DLD1 (cell line): ENCODE measurements around the gene RPL19.

Experiments used
- in situ Hi-C: cut with HindIII; loops from 2 replicates; pipeline ENCODE4 v1.10.0; 2017; ENCODE audit warnings: low sequenced_read_pairs

RPL19 gene

DNA sequence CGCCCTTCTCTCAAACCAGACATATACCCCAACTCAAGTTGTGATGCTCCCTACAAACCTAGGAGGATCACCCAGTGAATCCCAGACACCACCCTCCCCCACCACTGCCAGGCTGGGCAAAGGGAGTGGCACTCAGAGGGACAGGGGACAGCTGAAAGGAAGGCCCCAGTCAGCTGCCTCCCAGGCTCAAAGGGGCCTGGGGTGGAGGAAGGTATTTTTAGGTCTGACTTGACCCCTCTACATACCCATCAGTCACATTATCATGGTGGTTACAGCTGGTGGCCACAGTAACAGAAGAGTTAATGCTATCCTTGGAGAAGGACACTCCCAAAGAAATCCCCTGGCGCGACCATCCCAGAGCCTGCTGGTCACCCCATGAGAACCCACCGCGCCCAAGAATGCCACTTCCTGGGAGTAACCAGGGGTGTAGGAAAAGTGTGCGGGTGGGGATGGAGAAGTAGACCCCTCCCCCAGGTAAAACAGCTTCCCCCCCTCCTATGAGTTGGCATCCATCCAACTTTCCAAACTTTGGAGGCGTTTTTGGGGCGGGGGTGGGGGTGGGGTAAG is 3.8 kb upstream of the RPL19 start:
- in situ Hi-C loops = loop anchor here (25.0 kb wide), 1 partner anchor 309 kb away; no protein-coding TSS in a partner anchor

DNA sequence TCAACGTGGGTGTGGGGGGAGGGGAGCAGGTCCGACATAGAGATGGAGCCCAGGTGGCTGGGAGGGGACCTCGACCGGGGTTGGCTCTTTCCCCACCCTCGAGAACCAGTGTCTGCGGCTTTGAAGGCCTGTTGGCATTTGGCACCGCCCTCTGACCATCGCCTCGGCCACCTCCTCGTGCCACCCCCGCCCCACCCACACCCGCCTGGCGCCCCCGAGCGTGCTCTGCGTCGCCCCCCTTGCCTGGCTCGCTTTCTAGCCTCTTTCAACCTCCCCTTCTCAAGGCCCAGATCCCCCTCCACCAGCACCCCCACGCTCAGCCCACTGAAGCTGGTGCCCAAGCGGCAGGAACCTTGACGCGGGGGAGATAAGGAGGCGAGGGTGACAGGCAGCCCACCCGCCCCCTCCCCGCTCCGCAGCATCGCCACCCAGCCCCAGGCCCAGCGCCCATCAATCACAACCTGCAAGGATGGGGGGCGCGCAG is 3.2 kb upstream of the RPL19 start:
- in situ Hi-C loops = loop anchor here (25.0 kb wide), 1 partner anchor 310 kb away; no protein-coding TSS in a partner anchor

DNA sequence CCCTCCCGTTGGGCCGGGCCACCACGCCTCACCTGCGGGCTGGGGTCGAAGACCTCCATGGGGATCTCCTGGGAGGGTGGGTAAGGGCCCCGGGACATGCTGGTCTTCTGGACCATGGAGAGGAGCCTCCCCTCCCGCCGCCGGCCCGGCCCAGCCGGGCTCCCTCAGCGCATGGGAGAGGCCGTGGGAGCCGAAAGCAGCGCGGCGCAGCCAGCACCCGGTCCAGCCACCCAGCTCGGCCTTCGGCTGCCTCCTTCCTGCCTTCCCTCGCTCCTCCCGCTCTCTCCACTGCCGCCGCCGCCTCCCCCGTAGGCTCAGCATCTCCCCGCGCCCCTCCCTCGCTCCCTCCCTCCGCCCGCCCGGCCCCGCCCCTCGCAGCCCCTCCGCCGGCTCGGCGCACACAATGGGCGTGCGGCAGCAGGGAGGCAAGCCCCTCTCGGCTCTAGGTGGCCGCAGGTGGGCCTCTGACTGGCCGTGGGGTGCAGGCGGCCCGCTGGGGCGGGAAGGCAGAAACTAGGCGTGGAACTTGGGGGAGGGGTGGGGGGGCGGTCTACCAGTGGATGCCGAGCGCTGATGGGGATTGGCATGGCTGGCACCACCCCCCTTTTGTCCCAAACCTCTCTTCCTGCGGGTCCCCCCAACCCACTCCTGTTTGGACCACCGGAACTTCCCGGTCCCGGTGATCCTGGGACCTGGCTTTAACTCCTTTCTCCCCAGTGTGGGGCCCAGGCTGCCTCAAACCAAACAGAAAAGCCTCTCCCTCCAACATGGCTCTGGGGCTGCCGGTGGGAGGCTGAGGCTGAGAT is 2.5 kb upstream of the RPL19 start, which contains the start of gene CACNB1:
Gene CACNB1, minus strand, starts transcription at position 290 of the 806 bp plus-strand sequence. Its CDS starts 174 bp downstream, at position 116.
- in situ Hi-C loops = loop anchor here (25.0 kb wide), 1 partner anchor 310 kb away; no protein-coding TSS in a partner anchor

GRCh38 chr17:39198186-39198566 is 1.9 kb upstream of the RPL19 start:
- in situ Hi-C loops = loop anchor here (25.0 kb wide), 1 partner anchor 311 kb away; no protein-coding TSS in a partner anchor

DNA sequence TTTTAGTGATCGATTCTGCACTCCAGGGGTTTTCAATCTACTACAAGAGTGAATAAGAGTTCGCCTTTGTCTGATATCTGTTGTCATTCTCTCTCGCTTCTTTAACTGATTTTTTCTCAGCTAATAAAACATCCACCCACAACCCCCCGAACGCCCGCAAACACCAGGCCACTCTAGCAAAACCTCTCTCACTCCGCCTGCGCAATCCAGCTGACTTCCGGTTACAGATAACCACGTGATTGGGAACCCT is 338 bp upstream of the RPL19 start:
- in situ Hi-C loops = loop anchor here (25.0 kb wide), 1 partner anchor 312 kb away; no protein-coding TSS in a partner anchor

DNA sequence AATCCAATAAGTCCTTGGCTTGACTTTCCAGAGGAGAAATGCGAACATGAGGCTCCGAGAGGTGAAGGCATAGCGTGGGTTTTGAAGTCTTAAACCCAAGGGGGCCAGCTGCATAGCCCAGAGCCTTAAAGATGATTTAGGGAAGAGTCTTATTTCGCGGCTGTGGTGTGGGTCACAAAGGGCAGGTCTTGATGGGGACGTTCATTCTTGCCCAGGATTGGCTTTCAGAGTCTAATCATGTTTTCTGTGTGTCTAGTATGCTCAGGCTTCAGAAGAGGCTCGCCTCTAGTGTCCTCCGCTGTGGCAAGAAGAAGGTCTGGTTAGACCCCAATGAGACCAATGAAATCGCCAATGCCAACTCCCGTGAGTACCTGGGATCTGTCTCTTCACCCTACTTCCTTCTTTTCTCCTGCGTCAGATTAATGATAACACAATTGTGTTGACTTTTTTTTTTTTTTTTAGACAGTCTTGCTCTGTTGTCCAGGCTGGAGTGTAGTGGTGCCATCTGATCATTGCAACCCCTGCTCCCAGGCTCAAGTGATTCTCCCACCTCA is 951 bp downstream of the RPL19 start:
- in situ Hi-C loops = no loop called here

GRCh38 chr17:39204245-39204644 is 4.2 kb downstream of the RPL19 start:
- in situ Hi-C loops = no loop called here

DNA sequence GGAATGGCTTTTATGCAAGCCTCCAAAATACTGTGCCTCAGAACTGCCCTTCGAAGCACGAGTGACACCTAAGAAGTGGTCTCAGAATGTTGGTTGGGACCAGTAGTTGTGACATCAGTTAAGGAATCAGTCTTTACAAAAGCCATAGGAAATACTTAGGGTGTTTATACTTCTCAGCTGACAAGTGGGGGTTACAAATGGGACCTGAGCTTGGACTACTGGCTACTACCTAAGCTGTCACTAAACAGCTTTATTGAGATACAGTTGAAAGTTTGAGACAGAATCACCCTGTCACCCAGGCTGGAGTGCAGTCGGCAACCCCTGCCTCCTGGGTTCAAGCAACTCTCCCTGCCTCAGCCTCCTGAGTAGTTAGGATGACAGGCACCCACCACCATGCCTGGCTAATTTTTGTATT is 5.0 kb downstream of the RPL19 start:
- in situ Hi-C loops = no loop called here

DNA sequence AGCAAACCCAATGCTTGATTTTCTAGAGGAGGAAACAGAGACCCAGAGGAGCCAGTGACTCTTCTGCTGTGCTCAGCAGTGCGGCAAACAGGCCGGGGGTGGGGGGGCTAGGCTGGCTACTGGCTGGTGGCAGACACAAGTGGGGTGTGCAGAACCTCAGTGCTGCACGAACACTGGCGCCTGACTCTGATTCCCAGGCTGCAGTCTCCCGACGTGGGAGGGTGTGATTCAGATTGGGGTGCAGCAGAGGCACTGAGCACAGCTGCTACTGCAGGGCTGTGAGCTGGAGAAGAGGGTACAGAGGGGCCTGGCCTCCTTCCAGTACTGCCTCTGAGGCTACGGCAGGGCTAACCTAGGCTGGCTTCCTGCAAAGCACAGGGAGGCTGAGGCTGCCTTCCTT is 8.1 kb downstream of the RPL19 start:
- in situ Hi-C loops = no loop called here

DNA sequence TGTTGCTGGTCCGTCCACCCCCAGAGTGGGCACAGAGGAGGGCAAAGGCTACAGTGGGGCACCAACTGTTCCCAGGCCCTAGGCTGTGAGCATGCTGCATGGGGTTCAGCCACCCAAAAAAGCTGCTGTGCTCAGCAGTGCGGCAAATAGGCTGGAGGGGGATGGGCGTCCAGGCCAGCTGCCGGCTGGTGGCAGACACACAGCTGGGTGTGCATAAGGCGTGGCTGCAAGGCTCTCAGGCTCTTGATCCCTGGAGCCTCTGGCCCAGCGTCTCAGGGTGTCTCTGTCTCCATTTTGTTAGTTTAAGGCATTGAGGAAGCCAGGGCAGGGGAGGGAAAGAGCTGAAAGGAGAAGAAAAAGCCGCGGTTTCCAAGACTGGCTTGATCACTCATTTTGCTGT is 8.8 kb downstream of the RPL19 start:
- in situ Hi-C loops = no loop called here

DNA sequence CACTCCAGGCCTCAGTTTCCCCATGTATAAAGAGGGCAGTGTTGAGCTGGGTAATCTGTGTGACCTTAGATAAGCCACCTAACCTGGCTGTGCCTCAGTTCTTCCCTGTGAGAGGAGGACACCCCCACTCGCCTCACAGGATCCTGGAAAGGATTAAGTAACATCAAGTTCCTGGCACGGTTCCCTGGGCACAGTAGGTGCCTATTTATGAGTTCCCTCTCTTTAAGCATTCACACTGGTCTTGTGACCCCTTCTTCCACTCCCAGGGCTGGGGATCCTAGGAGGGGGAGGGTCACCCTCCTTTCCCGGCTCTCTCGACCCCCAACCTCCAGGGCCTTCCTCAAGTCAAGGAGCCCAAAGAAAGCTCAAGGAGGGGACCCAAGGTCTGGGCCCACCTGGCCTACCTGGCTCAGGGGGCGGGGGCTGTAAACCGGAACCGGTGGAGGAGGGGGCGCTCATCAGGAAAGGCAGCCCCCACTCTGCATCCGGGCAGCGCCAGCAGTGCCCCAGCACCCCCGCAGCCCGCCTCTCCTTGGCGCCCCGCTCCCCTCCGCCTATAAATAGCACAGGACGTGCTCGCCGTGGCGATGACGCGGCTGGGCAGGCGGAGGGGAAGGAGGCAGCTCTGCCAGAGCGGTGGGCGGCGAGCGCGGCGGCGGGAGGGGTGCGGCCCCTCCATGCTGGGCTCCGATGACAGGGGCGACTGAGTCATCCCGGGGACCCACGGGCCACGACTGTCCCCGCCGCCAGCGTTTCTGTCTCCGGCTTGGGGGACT is 9.4 kb downstream of the RPL19 start:
- in situ Hi-C loops = no loop called here

GRCh38 chr17:39210093-39210434 is 10.0 kb downstream of the RPL19 start:
- in situ Hi-C loops = no loop called here

DNA sequence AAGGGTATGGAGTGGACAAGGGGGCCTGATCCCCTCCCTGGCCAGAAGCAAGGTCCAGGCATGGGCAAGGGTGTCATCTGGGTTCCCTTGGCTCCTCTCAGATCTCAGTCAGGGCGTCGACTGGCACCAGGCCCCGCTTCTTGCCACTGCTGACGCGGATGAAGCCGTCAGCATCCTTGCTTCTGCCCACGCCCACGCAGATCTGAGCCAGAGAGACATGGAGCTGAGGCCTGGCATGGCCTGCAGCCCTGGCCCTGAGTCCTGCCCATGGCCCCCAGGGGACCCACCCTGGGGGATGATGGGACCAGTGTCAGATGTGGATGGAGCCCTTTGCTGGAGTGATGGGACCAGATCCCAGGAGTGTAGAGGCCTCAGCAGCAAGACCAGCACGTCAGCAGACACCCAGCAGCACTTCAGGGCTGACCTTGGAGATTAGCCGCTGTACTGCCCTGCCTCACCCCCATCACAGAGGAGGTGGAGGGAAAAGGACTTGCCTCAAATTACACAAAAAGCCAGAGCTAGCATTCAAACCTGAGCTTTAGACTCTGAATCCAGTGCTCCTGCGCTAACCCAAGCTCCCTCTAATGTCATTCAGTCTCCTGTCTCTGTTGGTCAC is 12.2 kb downstream of the RPL19 start:
- in situ Hi-C loops = no loop called here

- in situ Hi-C loops = no loop called here
Observed at GRCh38 chr17:39212841-39213480, 12.9 kb downstream of the RPL19 start.

GRCh38 chr17:39213852-39214251 is 13.8 kb downstream of the RPL19 start:
- in situ Hi-C loops = no loop called here

DNA sequence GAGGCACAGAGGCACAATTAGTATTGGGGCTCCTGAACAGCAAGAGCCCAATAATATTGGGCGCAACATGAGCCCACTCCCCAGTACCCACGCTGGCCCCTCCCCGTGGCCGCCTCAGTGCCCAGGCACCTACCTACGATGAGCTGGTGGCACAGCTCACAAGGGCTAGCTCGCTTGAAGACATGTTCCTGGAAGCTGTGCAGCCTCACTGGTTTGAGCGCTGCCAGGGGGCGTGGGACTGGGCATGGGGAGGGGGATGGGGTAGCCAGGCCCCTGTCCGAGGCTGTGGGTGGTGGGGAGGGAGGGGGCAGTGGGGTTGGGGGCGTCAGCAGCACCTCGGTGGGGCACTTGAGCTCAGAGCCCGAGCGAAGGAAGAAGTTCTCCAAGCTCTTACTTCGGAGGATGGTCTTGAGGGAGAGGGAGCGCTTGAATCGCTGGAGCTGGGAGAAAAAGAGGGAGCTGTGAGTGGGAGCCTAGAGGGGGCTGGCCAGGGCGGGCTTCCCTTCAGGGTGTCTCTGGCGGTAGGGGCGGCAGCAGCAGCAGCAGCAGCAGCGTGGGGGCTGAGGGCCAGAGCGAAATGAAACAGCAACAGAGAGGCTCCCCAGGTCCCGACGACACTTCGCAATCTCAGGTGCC is 17.8 kb downstream of the RPL19 start:
- in situ Hi-C loops = no loop called here

DNA sequence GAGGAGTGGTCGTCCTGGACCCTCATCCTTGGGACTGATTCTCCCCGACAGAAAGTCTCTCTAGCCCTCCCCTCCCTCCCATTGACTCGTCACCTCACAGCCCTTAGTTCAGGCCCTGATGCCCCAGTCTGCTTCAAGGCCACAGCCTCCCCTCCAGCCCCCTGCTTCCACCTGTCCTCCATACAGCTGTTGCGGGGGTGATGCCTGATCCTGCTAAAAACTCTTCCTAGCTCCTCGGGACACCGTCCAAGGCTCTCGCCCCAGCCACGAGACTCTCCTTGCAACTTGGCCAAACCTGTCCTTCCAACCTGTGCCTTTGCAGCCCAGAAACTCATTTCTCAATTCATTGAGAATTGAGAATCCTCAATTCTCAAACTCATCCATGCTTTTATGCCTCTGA is 18.8 kb downstream of the RPL19 start:
- in situ Hi-C loops = no loop called here

- in situ Hi-C loops = no loop called here
Observed at GRCh38 chr17:39219647-39220154, 19.6 kb downstream of the RPL19 start.

DNA sequence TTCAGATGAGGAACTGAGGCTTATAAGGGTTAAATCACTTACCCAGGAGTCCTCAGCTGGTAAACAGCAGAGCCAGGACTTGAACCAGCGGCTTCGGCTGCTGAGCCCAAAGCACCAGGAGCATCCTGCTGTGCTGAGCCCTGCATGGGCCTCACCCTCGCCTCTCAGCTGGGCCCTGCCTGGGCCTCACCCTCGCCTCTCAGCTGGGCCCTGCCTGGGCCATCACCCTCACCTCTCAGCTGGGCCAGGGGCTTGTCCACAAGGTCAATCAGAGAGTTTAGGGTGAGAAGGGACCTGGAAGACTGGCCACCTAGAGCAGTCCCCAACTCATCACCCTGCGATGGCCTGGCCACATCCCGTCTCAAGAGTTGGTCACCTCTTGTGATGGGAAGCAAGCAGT is 21.5 kb downstream of the RPL19 start:
- in situ Hi-C loops = no loop called here

DNA sequence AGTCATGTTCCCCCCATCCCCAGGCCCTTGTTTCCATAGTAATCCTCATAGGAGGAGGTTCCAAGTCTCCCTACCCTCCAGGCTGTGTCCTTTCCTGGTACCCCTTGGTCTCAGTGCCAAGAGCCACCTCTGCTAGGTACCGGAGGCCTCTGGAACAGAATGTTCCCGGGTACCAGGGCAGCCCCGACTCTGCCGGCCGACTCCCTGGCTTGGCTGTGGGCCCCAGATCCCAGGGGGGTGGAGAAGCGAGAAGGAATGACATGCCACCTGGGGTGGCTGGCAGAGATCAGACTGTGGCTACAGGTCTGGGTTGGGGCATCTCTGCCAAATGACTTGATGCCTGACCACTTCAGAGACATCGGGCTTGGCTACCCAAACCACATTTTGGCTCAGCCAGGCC is 22.1 kb downstream of the RPL19 start:
- in situ Hi-C loops = no loop called here
